Measurements from ENCODE around the gene ONECUT3. TPM values are rescaled to one million over a fixed set of nuclear protein-coding genes. Genes with fewer than 3 reads are reported as not detected.

ONECUT3 gene
- total RNA-seq, 2 experiments from 2014 or later: not detected

- Mint-ChIP-seq H3K27ac (no peak overlapping the region), H3K4me1 (peaks cover 27% of the 10 kb centered on the region), H3K27me3 (no peaks in the 10 kb centered on the region), H3K9me3 (no peaks in the 10 kb centered on the region), H3K36me3 (ENCODE audit: low read depth) (peaks cover 16% of the 10 kb centered on the region), H3K4me3 (no peak overlapping the region)
- CTCF ChIA-PET: interaction anchor here (2.3 kb wide), 1 partner anchor 11 kb away, joined by 12 read pairs; no protein-coding TSS in a partner anchor
- no peak for DNase-seq
- POLR2A ChIA-PET: interaction anchor here (1.1 kb wide), 1 partner anchor 11 kb away, joined by 4 read pairs; no protein-coding TSS in a partner anchor
Observed at GRCh38 chr19:1814833-1815604, 61.7 kb downstream of the ONECUT3 start.

- H3K9me3 Mint-ChIP-seq: no peaks in the 10 kb centered on the region
- peaks cover 23% of the 10 kb centered on the region for H3K4me1 Mint-ChIP-seq
- H3K27ac Mint-ChIP-seq: no peak overlapping the region
- no peak for DNase-seq
- POLR2A ChIA-PET: no interaction called here
- H3K27me3 Mint-ChIP-seq: no peaks in the 10 kb centered on the region
- peaks cover 20% of the 10 kb centered on the region for H3K36me3 Mint-ChIP-seq (ENCODE audit: low read depth)
- CTCF ChIA-PET: no interaction called here
- no peak overlapping the region for H3K4me3 Mint-ChIP-seq
Observed at GRCh38 chr19:1815605-1816529, 62.6 kb downstream of the ONECUT3 start.

GRCh38 chr19:1816530-1817298, 63.4 kb downstream of the ONECUT3 start:
- Mint-ChIP-seq H3K9me3 (no peaks in the 10 kb centered on the region), H3K27ac (no peak overlapping the region), H3K27me3 (no peaks in the 10 kb centered on the region), H3K4me3 (no peak overlapping the region), H3K4me1 (peaks cover 16% of the 10 kb centered on the region), H3K36me3 (ENCODE audit: low read depth) (peaks cover 25% of the 10 kb centered on the region)
- DNase-seq: no peak
- ChIA-PET CTCF (no interaction called here), POLR2A (no interaction called here)

GRCh38 chr19:1817553-1818179, 64.4 kb downstream of the ONECUT3 start:
- Mint-ChIP-seq H3K9me3 (no peaks in the 10 kb centered on the region), H3K27ac (no peak overlapping the region), H3K27me3 (no peaks in the 10 kb centered on the region), H3K36me3 (ENCODE audit: low read depth) (peaks cover 30% of the 10 kb centered on the region), H3K4me3 (no peak overlapping the region), H3K4me1 (peaks cover 13% of the 10 kb centered on the region)
- POLR2A ChIA-PET: no interaction called here
- DNase-seq: no peak
- CTCF ChIA-PET: no interaction called here

GRCh38 chr19:1818549-1819195, 65.4 kb downstream of the ONECUT3 start:
- H3K27me3 Mint-ChIP-seq: no peaks in the 10 kb centered on the region
- H3K4me3 Mint-ChIP-seq: no peak overlapping the region
- peaks cover 30% of the 10 kb centered on the region for H3K36me3 Mint-ChIP-seq (ENCODE audit: low read depth)
- H3K27ac Mint-ChIP-seq: no peak overlapping the region
- ChIA-PET POLR2A (interaction anchor here (1.0 kb wide), 1 partner anchor 14 kb away, joined by 3 read pairs; no protein-coding TSS in a partner anchor), CTCF (no interaction called here)
- no peaks in the 10 kb centered on the region for H3K9me3 Mint-ChIP-seq
- DNase-seq: no peak
- H3K4me1 Mint-ChIP-seq: peaks cover 5% of the 10 kb centered on the region

GRCh38 chr19:1819341-1820255, 66.3 kb downstream of the ONECUT3 start:
- no peaks in the 10 kb centered on the region for H3K27me3 Mint-ChIP-seq
- peaks cover 36% of the 10 kb centered on the region for H3K36me3 Mint-ChIP-seq (ENCODE audit: low read depth)
- H3K4me3 Mint-ChIP-seq: no peak overlapping the region
- ChIA-PET POLR2A (interaction anchor here (1.0 kb wide), 1 partner anchor 14 kb away, joined by 3 read pairs; no protein-coding TSS in a partner anchor), CTCF (no interaction called here)
- no peak for DNase-seq
- no peaks in the 10 kb centered on the region for H3K4me1 Mint-ChIP-seq
- H3K27ac Mint-ChIP-seq: no peak overlapping the region
- H3K9me3 Mint-ChIP-seq: no peaks in the 10 kb centered on the region

- Mint-ChIP-seq H3K27ac (no peak overlapping the region), H3K4me1 (peaks cover 3% of the 10 kb centered on the region), H3K4me3 (no peak overlapping the region), H3K27me3 (no peaks in the 10 kb centered on the region), H3K36me3 (ENCODE audit: low read depth) (peaks cover 28% of the 10 kb centered on the region), H3K9me3 (no peaks in the 10 kb centered on the region)
- ChIA-PET CTCF (no interaction called here), POLR2A (no interaction called here)
- DNase-seq: no peak
Observed at GRCh38 chr19:1822210-1822609, 68.9 kb downstream of the ONECUT3 start.

- H3K4me3 Mint-ChIP-seq: no peak overlapping the region
- H3K27ac Mint-ChIP-seq: no peak overlapping the region
- H3K4me1 Mint-ChIP-seq: peaks cover 3% of the 10 kb centered on the region
- ChIA-PET POLR2A (no interaction called here), CTCF (no interaction called here)
- peaks cover 26% of the 10 kb centered on the region for H3K36me3 Mint-ChIP-seq (ENCODE audit: low read depth)
- H3K9me3 Mint-ChIP-seq: no peaks in the 10 kb centered on the region
- no peaks in the 10 kb centered on the region for H3K27me3 Mint-ChIP-seq
- DNase-seq: no peak
Observed at GRCh38 chr19:1823020-1823419, 69.7 kb downstream of the ONECUT3 start.

GRCh38 chr19:1823539-1824251, 70.4 kb downstream of the ONECUT3 start:
- no peak overlapping the region for H3K27ac Mint-ChIP-seq
- no peak overlapping the region for H3K4me3 Mint-ChIP-seq
- ChIA-PET CTCF (interaction anchor here (1.4 kb wide), 1 partner anchor 14 kb away, joined by 3 read pairs; no protein-coding TSS in a partner anchor), POLR2A (no interaction called here)
- no peaks in the 10 kb centered on the region for H3K9me3 Mint-ChIP-seq
- H3K27me3 Mint-ChIP-seq: no peaks in the 10 kb centered on the region
- no peak for DNase-seq
- H3K4me1 Mint-ChIP-seq: peaks cover 3% of the 10 kb centered on the region
- peaks cover 24% of the 10 kb centered on the region for H3K36me3 Mint-ChIP-seq (ENCODE audit: low read depth)

- H3K27ac Mint-ChIP-seq: no peak overlapping the region
- DNase-seq: no peak
- H3K36me3 Mint-ChIP-seq (ENCODE audit: low read depth): peaks cover 24% of the 10 kb centered on the region
- ChIA-PET CTCF (interaction anchor here (0.7 to 1.4 kb wide), 2 partner anchors 13 to 273 kb away, joined by 3 read pairs; no protein-coding TSS in a partner anchor), POLR2A (no interaction called here)
- no peaks in the 10 kb centered on the region for H3K9me3 Mint-ChIP-seq
- peaks cover 3% of the 10 kb centered on the region for H3K4me1 Mint-ChIP-seq
- H3K27me3 Mint-ChIP-seq: no peaks in the 10 kb centered on the region
- H3K4me3 Mint-ChIP-seq: no peak overlapping the region
Observed at GRCh38 chr19:1824252-1824622, 70.9 kb downstream of the ONECUT3 start.

All from activated CD4-positive, alpha-beta memory T cell treated with anti-CD3 and anti-CD28 coated beads, Interleukin-2, amount 10 ng/mL, durations not matched to agents 7 days and 5 days (primary cell).